Muscle layer of colon (tissue), 2 donors: Measurements from ENCODE around the gene CNTNAP5.

Source experiments
- H3K27ac ChIP-seq: one replicate; pipeline ENCODE4 v1.7.0; 2013; ENCODE audit warnings: low read depth, mild to moderate bottlenecking, low read length, moderate library complexity
- H3K27me3 ChIP-seq, 2 donors: one replicate each; pipeline ENCODE4 v1.7.0; 2013; ENCODE audit warnings: low read length in 2 of 2, mild to moderate bottlenecking in 2 of 2; ENCODE audit not compliant: insufficient read depth in 2 of 2, control insufficient read depth in 1 of 2
- H3K36me3 ChIP-seq: one replicate; pipeline ENCODE4 v1.7.0; 2013; ENCODE audit warnings: mild to moderate bottlenecking, low read length; ENCODE audit not compliant: insufficient read depth
- H3K4me1 ChIP-seq: one replicate; pipeline ENCODE4 v1.7.0; 2013; ENCODE audit warnings: mild to moderate bottlenecking, low read length; ENCODE audit not compliant: insufficient read depth
- H3K4me3 ChIP-seq, 2 donors: one replicate each; pipeline ENCODE4 v1.7.0; 2013; ENCODE audit warnings: low read length in 2 of 2, low read depth in 1 of 2, mild to moderate bottlenecking in 1 of 2, moderate library complexity in 1 of 2
- H3K9ac ChIP-seq: one replicate; pipeline ENCODE4 v1.7.0; 2013; ENCODE audit warnings: low read length
- H3K9me3 ChIP-seq: one replicate; pipeline ENCODE4 v1.7.0; 2013; ENCODE audit warnings: mild to moderate bottlenecking, low read length
- donor health status: abdominal sarcoma.
- donor health status: Adenocarcinoma of cecum.

Gene CNTNAP5

DNA sequence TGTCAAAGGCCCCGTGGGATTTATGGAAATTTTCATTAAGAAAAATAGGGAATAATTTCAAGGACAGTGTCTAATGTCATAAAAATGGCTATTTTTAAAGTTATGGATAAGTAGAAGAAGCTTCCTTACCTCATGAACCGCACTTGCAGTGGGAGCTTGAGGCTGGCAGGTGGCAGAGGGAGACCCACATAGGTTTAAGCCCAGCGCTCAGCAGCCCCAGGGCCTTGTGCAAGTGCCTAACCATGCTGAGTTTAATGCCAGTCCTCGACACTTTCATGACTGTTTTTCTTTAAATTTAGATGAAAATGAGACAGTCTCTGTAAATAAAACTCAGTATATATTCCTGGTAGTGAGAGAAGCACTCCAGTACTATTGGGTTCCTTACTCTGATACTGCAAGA lies 285.6 kb downstream of the CNTNAP5 start:
- Histone ChIP-seq H3K36me3 (no peaks in the 10 kb centered on the region), H3K9me3 (no peaks in the 10 kb centered on the region), H3K27me3 (no peaks in the 10 kb centered on the region)

DNA sequence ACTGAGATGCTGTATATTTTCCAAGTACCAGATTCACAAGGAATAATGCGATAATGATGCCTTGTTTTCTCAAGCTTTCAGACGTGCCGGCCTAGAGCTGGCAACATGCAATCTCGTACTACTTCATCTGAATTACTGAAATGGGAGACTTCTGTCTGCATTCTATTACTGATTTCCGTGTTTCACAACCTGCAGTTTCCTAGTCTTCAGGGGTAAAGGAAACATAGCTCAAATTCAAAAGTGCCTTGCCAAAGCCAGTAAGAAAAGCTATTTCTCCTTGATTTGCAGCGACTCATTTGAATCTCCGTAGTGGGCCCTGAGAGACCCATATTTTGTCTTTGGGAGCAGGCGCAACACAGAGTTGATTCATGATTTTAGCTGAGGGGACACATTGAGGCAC lies 289.0 kb downstream of the CNTNAP5 start:
- H3K27ac ChIP-seq, result no peak overlapping the region
- no peaks in the 10 kb centered on the region for H3K9me3 ChIP-seq
- H3K36me3 ChIP-seq, result no peaks in the 10 kb centered on the region
- no peaks in the 10 kb centered on the region for H3K27me3 ChIP-seq
- no peak overlapping the region for H3K4me3 ChIP-seq
- H3K4me1 ChIP-seq, result peaks cover 5% of the 10 kb centered on the region
- no peak overlapping the region for H3K9ac ChIP-seq

More for the DNA sequence above, 285.6 kb downstream of the CNTNAP5 start:
- Histone ChIP-seq H3K4me1 (peaks cover 5% of the 10 kb centered on the region), H3K27ac (no peak overlapping the region), H3K4me3 (no peak overlapping the region), H3K9ac (no peak overlapping the region)

GRCh38 chr2:124315221-124315880 lies 290.3 kb downstream of the CNTNAP5 start:
- Histone ChIP-seq H3K27ac (no peak overlapping the region), H3K9me3 (no peaks in the 10 kb centered on the region), H3K36me3 (no peaks in the 10 kb centered on the region), H3K4me1 (peaks cover 5% of the 10 kb centered on the region), H3K27me3 (no peaks in the 10 kb centered on the region), H3K4me3 (no peak overlapping the region), H3K9ac (no peak overlapping the region)

DNA sequence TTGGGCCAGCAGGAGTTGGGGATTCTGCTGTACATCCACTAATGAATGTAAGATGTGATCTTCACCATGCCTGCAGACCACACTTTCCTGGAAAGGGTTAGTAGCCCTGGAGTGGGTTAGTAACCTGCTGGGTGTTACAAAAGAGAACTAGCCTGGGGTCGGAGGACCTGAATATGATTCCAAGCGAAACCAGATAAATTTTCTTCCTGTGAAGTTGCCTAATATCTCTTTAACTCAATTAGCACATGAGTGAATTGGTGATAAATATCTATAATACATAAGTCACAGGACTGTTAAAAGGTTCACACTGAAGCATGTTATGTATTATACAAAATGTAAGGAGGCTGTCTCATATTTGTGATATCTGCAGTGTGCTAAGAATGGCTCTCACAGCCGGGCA lies 291.0 kb downstream of the CNTNAP5 start:
- Histone ChIP-seq H3K9me3 (no peaks in the 10 kb centered on the region), H3K9ac (no peak overlapping the region), H3K36me3 (no peaks in the 10 kb centered on the region), H3K27ac (no peak overlapping the region), H3K27me3 (no peaks in the 10 kb centered on the region), H3K4me3 (no peak overlapping the region), H3K4me1 (peaks cover 5% of the 10 kb centered on the region)

- H3K4me3 ChIP-seq, result no peak overlapping the region
- H3K27me3 ChIP-seq, result no peaks in the 10 kb centered on the region
These were observed 292.0 kb downstream of the CNTNAP5 start for GRCh38 chr2:124316881-124317605.

GRCh38 chr2:124317628-124318027 lies 292.5 kb downstream of the CNTNAP5 start:
- no peak overlapping the region for H3K27ac ChIP-seq
- H3K9me3 ChIP-seq, result no peaks in the 10 kb centered on the region
- no peak overlapping the region for H3K4me3 ChIP-seq
- H3K4me1 ChIP-seq, result peaks cover 5% of the 10 kb centered on the region
- H3K36me3 ChIP-seq, result no peaks in the 10 kb centered on the region
- H3K27me3 ChIP-seq, result no peaks in the 10 kb centered on the region
- no peak overlapping the region for H3K9ac ChIP-seq

More at GRCh38 chr2:124316881-124317605, 292.0 kb downstream of the CNTNAP5 start:
- Histone ChIP-seq H3K9ac (no peak overlapping the region), H3K36me3 (no peaks in the 10 kb centered on the region), H3K27ac (no peak overlapping the region), H3K9me3 (no peaks in the 10 kb centered on the region), H3K4me1 (peaks cover 5% of the 10 kb centered on the region)

- H3K4me1 ChIP-seq, result peaks cover 5% of the 10 kb centered on the region
- no peaks in the 10 kb centered on the region for H3K27me3 ChIP-seq
- H3K27ac ChIP-seq, result no peak overlapping the region
- no peak overlapping the region for H3K9ac ChIP-seq
- no peaks in the 10 kb centered on the region for H3K36me3 ChIP-seq
- no peak overlapping the region for H3K4me3 ChIP-seq
- H3K9me3 ChIP-seq, result no peaks in the 10 kb centered on the region
These were observed 293.8 kb downstream of the CNTNAP5 start for GRCh38 chr2:124318913-124319312.

DNA sequence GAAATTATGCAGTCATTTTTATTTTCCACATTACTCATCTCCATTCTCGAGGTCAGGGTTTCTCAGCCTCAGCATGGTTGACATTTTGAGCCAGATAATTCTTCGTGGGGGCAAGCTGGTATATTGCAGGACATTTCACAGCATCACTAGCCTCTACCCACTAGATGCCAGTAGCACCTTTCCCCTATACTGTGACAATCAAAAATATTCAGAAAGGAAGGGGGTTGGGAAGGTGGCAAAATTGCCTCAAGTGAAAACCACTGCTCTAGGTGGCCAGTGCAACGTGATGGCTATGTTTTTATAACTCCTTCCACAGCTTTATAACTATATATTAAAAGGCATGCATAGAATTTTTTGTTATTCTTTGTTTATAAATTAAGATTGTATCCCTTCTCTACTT lies 294.5 kb downstream of the CNTNAP5 start:
- Histone ChIP-seq H3K9me3 (no peaks in the 10 kb centered on the region), H3K9ac (no peak overlapping the region), H3K27ac (no peak overlapping the region), H3K4me1 (peaks cover 5% of the 10 kb centered on the region), H3K4me3 (no peak overlapping the region), H3K36me3 (no peaks in the 10 kb centered on the region), H3K27me3 (no peaks in the 10 kb centered on the region)

DNA sequence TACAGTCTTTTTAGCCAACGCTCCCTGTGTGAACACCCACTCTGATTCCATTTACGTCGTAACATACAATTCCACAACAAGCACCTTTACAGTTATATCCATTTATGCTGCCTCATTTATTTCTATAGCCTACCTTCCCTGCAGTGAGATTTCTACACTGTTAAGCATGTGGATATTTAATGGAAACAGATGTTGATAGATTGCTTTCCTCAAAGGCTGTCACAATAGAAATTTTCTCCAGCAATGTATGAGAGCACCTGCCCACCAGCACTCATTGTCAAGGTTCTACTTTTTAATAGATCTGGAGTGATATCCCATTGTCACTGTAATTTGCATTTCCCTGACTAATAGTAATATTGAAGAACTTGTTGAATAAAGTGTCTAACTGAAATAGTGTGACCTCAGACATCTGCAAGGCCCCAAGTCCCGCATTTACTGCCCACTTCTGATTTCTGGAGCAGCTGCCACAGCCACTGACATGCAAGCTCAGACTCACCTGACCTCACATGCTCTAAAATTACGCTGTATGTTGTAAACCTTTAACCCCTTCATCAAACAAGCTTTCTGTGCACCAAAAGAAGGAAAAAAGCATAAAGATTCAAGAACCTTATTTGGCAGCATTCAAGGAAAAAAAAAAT lies 295.1 kb downstream of the CNTNAP5 start:
- Histone ChIP-seq H3K27ac (no peak overlapping the region), H3K4me1 (peaks cover 2% of the 10 kb centered on the region), H3K4me3 (no peak overlapping the region), H3K9ac (no peak overlapping the region), H3K9me3 (no peaks in the 10 kb centered on the region), H3K27me3 (no peaks in the 10 kb centered on the region), H3K36me3 (no peaks in the 10 kb centered on the region)

DNA sequence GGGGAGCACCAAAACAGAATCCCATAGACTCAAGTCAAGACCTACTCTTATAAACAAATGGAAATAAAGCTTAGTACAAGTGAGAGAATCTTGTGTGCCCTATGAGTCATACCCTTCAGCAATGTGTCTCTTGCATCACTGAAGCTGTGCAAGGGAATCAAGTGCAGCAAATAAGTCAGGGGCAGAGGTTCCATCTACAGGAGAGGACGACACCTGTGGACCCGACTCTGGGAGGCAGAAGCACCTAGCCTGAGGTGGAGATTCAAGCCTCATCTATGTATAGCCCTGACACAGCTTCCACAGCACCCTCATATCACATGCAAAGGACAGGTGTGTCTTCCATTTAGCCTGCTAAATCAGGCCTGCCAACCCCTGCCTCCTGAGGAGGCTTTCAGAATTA lies 298.2 kb downstream of the CNTNAP5 start:
- no peak overlapping the region for H3K4me3 ChIP-seq
- no peaks in the 10 kb centered on the region for H3K4me1 ChIP-seq
- H3K27me3 ChIP-seq, result no peaks in the 10 kb centered on the region
- H3K27ac ChIP-seq, result no peak overlapping the region
- no peaks in the 10 kb centered on the region for H3K9me3 ChIP-seq
- no peaks in the 10 kb centered on the region for H3K36me3 ChIP-seq
- no peak overlapping the region for H3K9ac ChIP-seq

DNA sequence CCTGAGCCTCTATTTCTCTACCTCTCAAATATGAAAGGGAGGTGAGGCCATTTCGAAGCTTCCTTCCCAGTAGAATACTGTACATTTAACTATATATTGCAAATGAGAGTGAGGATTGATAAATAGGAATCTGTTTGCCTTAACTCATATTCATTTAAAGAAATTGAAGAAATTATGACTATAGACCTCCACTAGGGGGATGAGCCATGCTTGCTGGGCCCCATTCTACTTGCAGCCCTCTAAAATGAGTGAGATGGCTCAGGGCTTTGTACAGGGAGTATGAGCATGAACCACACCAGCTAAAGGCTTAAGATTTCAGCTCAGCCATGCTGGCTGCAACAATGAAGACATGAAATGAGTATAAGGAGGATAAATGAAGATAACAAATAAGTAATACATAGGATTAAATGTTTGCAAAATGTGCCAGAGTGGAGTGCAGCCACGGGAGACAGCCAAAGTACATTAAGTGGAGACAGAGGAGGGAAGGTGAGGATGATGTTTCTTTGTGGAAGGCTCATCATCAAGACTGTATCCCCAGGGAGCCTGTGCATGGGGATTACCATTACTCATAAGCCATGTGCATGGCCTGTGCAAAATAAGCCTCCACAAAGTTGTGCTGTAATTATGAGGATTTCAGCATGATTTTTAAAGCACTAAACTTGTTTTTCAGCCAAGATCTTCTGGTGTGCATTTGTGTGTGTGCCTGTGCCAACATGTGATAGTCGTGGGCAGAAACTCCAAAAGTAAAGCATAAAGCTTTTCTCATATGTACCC lies 300.8 kb downstream of the CNTNAP5 start:
- Histone ChIP-seq H3K4me3 (no peak overlapping the region), H3K4me1 (no peaks in the 10 kb centered on the region), H3K9me3 (no peaks in the 10 kb centered on the region), H3K27ac (no peak overlapping the region), H3K27me3 (no peaks in the 10 kb centered on the region), H3K9ac (no peak overlapping the region), H3K36me3 (no peaks in the 10 kb centered on the region)
